Glutamatergic neuron (in vitro differentiated cells): ENCODE results near the gene TMCC2. TPM values are rescaled to one million over a fixed set of nuclear protein-coding genes. Genes with fewer than 3 reads are reported as not detected.
"Not testable (repeated sequence)": the region's sequence is repeated elsewhere in the genome, so short reads cannot be mapped to it uniquely, and the experiment has no call there.

Experiments
- DNase-seq: peaks from one replicate; pipeline ENCODE4 v3.0.0; 2022
- H3K27ac Mint-ChIP-seq: one replicate; pipeline ENCODE4 v1.8.0; 2020; ENCODE audit warnings: mild to moderate bottlenecking, mixed read lengths, inconsistent platforms; ENCODE audit not compliant: unreplicated experiment
- H3K27me3 Mint-ChIP-seq: one replicate; pipeline ENCODE4 v1.8.0; 2020; ENCODE audit warnings: mild to moderate bottlenecking, moderate library complexity, mixed read lengths, inconsistent platforms; ENCODE audit not compliant: unreplicated experiment
- H3K36me3 Mint-ChIP-seq: one replicate; pipeline ENCODE4 v1.8.0; 2020; ENCODE audit warnings: mild to moderate bottlenecking, mixed read lengths, inconsistent platforms; ENCODE audit not compliant: unreplicated experiment
- H3K4me1 Mint-ChIP-seq: one replicate; pipeline ENCODE4 v1.8.0; 2020; ENCODE audit warnings: mild to moderate bottlenecking, low read depth, mixed read lengths, inconsistent platforms; ENCODE audit not compliant: unreplicated experiment
- H3K4me3 Mint-ChIP-seq: one replicate; pipeline ENCODE4 v1.8.0; 2020; ENCODE audit warnings: mild to moderate bottlenecking, mixed read lengths, inconsistent platforms; ENCODE audit not compliant: unreplicated experiment
- H3K9me3 Mint-ChIP-seq: one replicate; pipeline ENCODE4 v1.8.0; 2020; ENCODE audit warnings: mild to moderate bottlenecking, moderate library complexity, mixed read lengths, inconsistent platforms; ENCODE audit not compliant: unreplicated experiment
- CTCF ChIP-seq: fragments of 200-600 bp; sonication (generic); IDR thresholded peaks from one replicate; pipeline ENCODE4 v1.5.0; 2021; ENCODE audit not compliant: partially characterized antibody, unreplicated experiment
- total RNA-seq: library from RNA; stranded (reverse); fragmentation: NEBNext Ultra II Directional; extraction: Animal tissue kit (Norgen Biotek cat#: 25700); gene quantifications from one replicate; pipeline ENCODE4 v1.2.1, GENCODE V29; 2021; ENCODE audit not compliant: unreplicated experiment

TMCC2 gene
- total RNA-seq, 1 donor from 2014 or later: 80.1 TPM

- no peak for TF ChIP-seq CTCF
- H3K27me3 Mint-ChIP-seq: peaks cover 12% of the 10 kb centered on the region
- no peaks in the 10 kb centered on the region for H3K36me3 Mint-ChIP-seq
- no peak for DNase-seq
- peaks cover 22% of the 10 kb centered on the region for H3K4me1 Mint-ChIP-seq
- no peak overlapping the region for H3K27ac Mint-ChIP-seq
- H3K4me3 Mint-ChIP-seq: no peak overlapping the region
- peaks cover 11% of the 10 kb centered on the region for H3K9me3 Mint-ChIP-seq
These were observed 52.2 kb downstream of the TMCC2 start for GRCh38 chr1:205279986-205280385.

- peaks cover 18% of the 10 kb centered on the region for H3K27me3 Mint-ChIP-seq
- H3K27ac Mint-ChIP-seq, H3K36me3 Mint-ChIP-seq, DNase-seq, H3K4me3 Mint-ChIP-seq: not testable (repeated sequence)
- H3K9me3 Mint-ChIP-seq: peaks cover 15% of the 10 kb centered on the region
- H3K4me1 Mint-ChIP-seq: peaks cover 29% of the 10 kb centered on the region
These were observed 53.1 kb downstream of the TMCC2 start for GRCh38 chr1:205280666-205281395.

GRCh38 chr1:205283270-205284147 is 55.8 kb downstream of the TMCC2 start:
- DNase-seq: no peak
- H3K4me3 Mint-ChIP-seq: peak overlapping the region; percentile 34

GRCh38 chr1:205284420-205285144 is 56.8 kb downstream of the TMCC2 start:
- H3K4me1 Mint-ChIP-seq: peaks cover 31% of the 10 kb centered on the region
- DNase-seq: peak; percentile 83

More at GRCh38 chr1:205283270-205284147, 55.8 kb downstream of the TMCC2 start:
- Mint-ChIP-seq H3K27me3 (peaks cover 21% of the 10 kb centered on the region), H3K36me3 (no peaks in the 10 kb centered on the region), H3K27ac (peak overlapping the region; percentile 71), H3K4me1 (peaks cover 37% of the 10 kb centered on the region), H3K9me3 (peaks cover 17% of the 10 kb centered on the region)
- no peak for TF ChIP-seq CTCF

More at GRCh38 chr1:205284420-205285144, 56.8 kb downstream of the TMCC2 start:
- Mint-ChIP-seq H3K9me3 (peaks cover 14% of the 10 kb centered on the region), H3K36me3 (no peaks in the 10 kb centered on the region), H3K27ac (peak overlapping the region; percentile 86), H3K27me3 (peaks cover 21% of the 10 kb centered on the region), H3K4me3 (no peak overlapping the region)
- no peak for TF ChIP-seq CTCF
